ENCODE measurements around the gene CNOT3.
"Not testable (repeated sequence)": the region's sequence is repeated elsewhere in the genome, so short reads cannot be mapped to it uniquely, and the experiment has no call there.

Gene CNOT3

DNA sequence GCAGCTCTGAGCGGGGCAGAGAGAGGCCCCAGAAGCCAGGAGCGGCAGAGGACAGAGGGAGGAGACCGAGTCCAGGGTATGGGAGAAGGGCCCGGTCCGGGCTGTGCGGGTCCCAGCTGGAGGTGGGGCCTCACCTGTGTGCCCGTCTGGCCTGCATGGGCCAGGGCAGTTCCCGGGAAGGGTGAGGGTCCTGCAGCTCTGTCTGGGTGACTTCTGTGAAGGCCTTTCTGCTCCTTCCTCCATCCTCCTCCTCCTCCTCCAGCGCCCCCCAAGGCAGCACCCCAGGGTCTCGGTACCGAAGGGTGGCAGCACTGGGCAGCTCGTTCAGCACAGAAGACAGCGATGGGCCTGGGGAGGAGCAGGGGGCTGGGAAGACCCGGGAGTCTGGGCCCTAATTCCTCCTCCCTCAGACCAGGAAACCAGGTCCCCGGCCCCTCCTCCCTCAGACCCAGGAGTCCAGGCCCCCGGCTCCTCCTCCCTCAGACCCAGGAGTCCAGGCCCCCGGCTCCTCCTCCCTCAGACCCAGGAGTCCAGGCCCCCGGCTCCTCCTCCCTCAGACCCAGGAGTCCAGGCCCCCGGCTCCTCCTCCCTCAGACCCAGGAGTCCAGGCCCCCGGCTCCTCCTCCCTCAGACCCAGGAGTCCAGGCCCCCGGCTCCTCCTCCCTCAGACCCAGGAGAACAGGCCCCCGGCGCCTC lies 34.3 kb downstream of the CNOT3 start:
- not testable (repeated sequence) for DNase-seq (ENCODE audit: low read depth)

DNA sequence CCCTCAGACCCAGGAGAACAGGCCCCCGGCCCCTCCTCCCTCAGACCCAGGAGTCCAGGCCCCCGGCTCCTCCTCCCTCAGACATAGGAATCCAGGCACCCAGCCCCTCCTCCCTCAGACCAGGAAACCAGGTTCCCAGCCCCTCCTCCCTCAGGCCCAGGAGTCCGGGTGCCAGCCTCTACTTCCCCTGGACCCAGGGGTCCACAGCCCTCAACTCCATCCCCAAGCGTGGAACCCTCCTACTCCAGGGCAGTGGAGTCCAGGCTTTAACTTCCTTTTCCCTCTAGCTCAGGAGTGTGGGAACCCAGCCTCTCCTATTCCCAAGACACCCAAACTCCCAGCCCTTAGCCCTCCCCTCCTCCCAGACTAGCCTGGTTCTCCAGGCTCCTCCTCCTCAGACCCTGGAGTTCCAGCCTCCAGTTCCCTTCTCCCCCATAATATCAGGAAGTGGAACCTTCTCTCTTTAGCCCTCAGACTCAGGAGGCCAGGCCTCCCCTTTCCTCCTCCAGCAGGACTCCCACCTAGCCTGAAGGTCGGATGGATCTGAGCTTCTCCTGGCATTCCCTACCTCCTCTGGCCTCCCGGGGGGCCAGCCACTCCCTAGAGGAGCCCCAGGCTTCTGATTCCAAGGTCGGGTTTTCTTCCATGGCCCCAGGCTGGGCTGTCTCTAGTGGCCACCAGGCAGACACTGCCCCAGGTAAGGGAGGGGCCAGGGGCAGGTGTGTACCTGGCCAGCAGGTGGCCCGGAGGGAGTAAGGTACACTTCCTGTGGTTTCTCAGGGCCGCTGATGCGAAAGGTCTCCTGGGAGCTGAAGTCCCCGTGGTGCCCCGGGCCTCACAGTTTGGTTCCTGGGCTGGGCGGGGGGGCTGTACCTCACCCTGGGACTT lies 35.2 kb downstream of the CNOT3 start, which contains the start of gene TMC4:
Gene TMC4 (minus strand): TSS at position 690 of the 888 bp plus-strand sequence. CDS start 43 bp downstream, at position 647.
- no peak for DNase-seq (ENCODE audit: low read depth)

DNA sequence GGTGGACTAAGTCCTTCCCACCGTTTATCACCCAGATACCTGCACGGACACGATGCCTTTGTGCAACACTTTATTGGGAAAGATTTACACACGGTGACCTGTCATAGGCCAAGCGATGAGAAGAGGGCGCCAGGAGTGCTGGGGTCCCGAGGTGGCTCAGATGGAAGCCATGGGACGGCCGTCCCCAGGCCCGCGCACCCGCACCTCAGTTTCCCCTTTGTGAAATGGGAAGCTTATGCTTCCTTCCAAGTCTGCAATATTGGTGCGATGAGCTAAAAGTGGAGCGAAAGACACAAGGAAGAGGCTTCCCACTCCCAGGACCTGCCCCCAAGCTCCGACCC lies 35.8 kb downstream of the CNOT3 start:
- DNase-seq (ENCODE audit: low read depth), result no peak

DNA sequence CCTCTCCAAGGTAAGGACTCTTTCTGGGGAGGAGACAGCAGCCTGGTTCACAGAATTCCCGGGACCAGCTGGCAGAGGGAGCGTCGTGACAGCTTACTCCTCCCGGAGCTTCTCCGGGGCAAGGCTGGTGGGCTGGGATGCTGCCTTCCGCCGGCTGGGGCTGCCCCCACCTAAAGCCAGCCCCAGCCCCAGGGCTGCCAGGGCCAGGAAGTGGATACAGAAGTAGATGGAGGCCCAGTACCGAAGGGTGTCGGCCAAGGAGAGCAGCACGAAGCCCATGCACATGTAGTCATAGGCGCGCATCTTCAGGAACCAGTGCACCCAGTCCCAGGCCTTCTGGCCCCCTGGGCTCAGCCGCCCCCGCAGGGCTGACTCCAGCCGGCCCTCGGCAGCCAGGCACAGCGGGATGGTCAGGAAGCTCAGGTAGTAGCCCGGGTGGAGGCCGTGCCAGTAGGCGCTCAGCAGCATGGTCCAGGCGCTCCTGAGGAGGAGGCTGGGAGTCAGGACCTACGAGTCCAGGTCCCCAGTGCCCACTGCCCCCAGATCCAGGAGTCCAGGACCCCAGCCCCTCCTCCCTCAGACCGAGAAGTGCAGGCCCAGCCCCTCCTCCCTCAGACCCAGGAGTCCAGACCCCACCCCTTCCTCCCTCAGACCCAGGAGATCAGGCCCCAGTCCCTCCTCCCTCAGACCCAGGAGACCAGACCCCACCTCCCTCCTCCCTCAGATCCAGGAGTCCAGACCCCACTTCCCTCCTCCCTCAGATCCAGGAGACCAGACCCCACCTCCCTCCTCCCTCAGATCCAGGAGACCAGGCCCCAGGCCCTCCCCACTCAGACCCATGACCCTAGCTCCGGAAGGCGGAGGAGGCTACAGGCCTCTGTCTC lies 36.6 kb downstream of the CNOT3 start:
- DNase-seq (ENCODE audit: low read depth), result no peak

DNA sequence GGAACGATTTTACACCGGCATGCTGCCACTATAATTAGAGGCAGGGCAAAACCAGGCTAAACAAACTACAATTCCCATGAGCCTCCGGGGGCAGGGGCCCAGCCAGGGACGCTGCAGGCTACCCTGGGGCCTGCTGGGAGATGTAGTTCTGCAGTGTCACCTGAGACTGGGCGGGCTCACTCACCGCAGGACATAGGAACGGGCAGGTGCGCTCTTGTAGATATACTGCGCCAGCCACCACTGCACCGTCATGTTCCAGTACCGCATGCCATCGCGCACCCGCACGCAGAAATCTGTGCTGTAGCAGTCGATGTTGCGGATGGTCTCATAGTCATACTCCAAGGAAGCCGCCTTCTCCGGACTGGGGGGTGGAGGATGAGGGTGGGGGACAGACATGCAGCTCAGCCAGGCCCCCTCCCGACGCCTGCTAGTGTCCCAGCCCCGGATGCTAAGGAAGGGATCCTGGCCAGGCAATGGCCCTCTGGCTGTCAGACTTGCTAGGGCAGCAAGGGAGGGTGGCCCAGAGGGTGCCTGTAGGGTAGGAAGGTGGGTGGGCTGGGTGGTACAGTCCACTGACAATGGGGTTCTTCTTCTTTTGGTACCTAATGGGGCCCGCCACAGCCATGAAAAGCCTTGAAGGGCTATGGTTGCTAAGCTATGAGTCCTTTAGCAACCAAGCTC lies 41.2 kb downstream of the CNOT3 start:
- DNase-seq (ENCODE audit: low read depth), result no peak

DNA sequence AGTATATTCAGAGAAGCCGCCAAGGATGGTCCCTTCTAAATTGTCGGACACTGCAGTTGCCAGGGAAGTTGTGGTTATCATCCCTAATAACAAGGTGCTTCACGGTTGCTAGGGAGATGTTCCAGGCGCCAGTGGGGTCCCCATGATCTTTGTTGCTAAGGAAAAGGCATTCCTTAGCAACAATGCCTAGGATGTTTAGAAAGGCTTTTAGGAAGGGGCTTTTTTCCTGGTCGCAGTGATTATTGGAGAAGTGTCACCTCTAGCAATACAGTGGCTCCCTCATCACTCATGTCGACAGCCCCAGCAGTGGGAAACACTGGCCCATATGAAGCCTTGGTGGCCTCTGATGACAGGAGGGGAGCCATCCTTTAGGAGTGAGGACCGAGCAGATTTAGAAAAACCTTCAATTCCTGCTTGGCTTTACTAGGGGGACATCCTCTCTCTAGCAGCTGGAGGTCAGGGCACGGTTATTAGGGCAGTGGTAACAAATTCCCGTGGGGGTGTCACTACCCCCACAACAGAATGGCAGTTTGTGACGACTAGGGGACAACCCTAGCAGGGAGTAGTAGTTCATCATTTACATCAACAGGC lies 41.8 kb downstream of the CNOT3 start:
- no peak for DNase-seq (ENCODE audit: low read depth)

DNA sequence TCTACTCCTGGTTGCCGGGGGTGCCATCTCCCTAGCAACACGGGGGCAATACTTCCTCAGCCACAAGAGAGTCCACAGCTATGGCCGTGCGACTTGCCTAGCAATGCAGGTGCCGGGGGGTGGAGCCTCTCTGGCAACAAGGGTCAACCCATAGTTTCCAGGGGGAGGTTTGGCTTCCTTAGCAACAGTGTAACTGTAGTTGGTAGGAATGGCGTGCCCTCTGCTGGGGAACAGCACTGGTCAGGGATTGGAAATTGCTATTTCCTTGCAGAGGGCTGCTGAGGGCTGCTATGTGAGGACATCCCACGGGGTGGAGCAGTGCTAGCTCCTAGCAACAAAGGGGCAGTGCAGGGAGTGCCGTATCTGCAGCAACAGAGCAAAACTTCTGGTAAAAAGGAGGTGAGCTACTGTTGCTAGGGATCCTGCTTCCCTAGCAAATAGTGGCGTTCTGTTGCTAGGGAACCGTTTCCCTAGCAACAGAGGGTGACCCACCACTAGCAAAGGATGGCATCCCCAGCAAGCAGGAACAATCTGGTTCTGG lies 42.4 kb downstream of the CNOT3 start:
- DNase-seq (ENCODE audit: low read depth), result peak; percentile 31

DNA sequence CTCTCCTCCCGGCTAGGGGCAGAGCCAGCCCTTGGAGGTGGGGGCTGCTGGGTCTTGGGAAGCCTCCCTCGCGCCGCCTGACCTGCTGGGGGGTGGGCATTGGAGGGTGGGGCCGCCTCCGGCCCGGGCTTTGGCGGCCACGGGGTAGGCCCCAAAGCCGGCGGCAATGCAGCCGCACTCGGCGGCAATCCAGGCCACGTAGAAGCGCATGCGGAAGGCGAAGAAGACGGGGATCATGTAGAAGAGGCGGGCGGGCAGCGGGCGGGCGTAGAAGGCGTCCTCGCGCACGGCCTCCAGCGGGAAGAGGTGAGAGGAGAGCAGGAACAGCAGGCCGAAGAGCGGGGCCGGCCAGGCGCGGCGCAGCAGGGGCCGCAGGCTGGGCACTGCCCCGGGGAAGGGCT lies 43.1 kb downstream of the CNOT3 start:
- DNase-seq (ENCODE audit: low read depth), result no peak

DNA sequence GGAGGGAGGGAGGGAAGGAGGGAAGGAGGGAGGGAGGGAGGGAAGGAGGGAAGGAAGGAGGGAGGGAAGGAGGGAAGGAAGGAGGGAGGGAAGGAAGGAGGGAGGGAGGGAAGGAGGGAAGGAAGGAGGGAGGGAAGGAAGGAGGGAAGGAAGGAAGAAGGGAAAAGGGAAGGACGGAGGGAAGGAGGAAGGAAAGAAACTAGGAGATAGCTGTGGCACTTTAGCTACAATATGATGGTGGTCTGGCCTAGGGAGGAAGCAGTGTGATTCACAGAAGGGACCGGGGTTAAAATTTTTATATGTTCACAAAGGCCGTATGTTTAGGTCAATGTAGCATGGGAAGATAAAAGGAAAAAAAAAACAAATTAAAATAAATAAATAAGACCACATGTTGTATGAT lies 44.3 kb downstream of the CNOT3 start:
- DNase-seq (ENCODE audit: low read depth), result not testable (repeated sequence)

DNA sequence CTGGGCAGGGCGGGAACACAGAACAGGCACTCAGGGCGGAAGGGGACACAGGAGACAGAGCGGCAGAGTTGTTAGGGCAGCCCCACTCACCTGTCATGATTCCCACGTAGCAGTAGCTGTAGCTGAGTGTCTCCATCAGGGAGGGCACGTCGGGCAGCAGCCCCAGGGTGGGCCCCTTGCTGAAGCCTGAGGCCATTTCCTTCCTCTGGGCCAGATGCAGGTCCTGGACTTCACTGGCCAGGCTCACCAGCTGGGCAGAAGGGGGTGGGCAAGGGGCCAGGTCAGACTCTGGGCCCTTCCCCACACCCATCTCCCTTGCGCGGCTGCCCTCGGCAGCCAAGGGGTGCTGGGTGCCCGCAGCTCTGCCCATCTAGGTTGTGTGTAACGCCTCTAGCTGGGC lies 45.9 kb downstream of the CNOT3 start:
- DNase-seq (ENCODE audit: low read depth), result no peak

DNA sequence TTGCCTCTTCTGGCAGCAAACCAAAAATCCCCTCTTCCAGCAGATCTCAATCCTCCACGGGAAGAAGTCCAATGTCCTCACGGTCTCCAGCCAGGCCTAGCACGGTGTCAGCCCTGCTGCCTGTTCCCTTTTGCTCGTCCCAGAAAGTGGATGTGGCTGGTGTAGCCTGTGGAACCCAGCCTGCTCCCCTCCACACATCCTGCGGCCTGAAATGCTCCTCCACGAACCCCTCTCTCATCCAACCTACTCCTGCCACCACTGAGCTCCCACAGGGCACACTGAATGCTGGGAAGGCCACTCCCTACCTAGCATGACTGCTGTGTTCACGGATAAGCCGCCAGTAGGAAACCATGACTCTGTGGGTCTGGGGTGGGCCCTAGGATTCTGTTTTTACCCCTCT lies 48.8 kb downstream of the CNOT3 start:
- DNase-seq (ENCODE audit: low read depth), result no peak

DNA sequence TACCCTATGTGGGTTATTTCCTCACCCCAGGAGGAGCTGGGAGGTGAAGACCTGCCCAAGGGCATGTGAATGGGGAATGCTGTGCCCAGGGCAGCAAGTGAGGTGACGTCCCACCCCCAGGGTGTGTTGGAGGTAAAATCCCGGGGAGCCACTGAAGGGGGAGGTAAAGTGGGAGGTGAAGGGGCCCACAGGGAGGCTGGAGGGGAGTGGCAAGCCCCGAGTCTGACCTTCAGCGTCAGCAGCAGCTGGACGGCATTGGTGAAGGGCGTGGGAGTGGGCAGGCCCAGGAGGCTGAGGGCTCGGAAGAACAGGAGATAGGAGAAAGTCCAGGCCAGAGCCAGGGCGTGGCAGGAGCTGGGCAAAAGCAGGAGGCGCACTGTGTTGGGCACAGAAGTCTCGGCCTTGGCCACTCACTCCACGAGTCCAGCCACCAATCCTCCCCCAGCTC lies 49.4 kb downstream of the CNOT3 start:
- no peak for DNase-seq (ENCODE audit: low read depth)

DNA sequence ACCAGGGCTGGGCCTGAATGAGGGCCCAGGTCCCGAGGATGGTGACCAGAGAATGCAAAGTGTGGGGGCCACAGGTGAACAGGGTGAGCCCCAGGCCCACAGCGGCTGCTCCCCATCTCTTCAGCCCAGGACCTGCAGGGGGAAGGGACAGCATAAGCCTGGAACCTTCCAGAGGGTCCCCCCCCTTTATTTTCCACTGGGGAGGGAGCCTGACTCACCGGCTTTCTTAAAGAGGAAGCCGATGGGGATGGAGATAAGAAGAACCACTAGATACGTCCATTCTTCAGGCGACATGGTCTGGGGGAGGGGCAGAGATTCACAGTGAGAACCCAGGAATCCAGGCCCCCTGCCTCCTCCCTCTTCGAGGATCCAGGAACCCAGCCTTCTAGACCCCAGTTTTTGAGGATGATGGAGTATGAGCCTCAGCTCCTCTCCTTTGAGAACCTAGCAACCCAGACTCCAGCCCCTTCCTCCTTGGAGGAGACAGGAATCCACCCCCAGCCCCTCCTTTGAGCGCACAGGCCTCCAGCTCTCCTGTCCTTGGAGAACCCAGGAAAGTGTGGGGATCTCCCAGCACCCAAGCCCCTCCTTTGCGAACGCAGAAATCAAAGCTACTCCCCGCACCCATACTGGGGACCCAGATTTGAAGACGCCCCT lies 50.8 kb downstream of the CNOT3 start:
- DNase-seq (ENCODE audit: low read depth), result no peak

DNA sequence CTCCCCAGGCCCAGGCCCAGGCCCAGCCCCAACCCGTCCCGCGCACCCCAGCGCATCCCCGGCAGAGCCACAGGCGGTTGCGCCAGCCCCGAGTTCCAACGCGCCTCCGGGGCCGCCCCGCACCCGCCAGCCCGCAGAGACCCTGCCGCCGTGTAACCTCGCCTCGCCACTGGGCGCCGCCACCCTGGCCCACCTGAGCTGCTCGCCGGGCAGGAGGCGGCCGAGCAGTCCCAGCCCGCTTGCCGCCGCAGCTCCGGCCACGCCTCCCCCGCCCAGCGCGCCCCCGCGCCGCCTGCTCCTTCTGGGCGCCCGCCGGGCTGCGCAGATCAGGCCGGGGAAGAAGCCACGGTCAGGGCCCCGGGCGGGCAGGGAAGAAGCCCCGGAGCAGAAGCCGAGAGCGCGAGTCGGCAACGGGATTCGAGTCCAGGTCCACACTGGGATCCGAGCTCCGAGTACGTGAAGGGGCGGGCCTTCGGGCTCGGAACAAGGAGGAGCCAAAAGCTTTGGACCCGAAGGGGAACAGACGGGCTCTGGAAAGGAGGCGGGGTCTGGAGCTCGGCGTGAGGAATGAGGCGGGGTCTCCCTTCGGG lies 51.7 kb downstream of the CNOT3 start, which contains the start of gene MBOAT7:
Gene MBOAT7 (minus strand): TSS at position 436 of the 590 bp plus-strand sequence. CDS start 1,072 bp downstream, outside the sequence.
- no peak for DNase-seq (ENCODE audit: low read depth)

DNA sequence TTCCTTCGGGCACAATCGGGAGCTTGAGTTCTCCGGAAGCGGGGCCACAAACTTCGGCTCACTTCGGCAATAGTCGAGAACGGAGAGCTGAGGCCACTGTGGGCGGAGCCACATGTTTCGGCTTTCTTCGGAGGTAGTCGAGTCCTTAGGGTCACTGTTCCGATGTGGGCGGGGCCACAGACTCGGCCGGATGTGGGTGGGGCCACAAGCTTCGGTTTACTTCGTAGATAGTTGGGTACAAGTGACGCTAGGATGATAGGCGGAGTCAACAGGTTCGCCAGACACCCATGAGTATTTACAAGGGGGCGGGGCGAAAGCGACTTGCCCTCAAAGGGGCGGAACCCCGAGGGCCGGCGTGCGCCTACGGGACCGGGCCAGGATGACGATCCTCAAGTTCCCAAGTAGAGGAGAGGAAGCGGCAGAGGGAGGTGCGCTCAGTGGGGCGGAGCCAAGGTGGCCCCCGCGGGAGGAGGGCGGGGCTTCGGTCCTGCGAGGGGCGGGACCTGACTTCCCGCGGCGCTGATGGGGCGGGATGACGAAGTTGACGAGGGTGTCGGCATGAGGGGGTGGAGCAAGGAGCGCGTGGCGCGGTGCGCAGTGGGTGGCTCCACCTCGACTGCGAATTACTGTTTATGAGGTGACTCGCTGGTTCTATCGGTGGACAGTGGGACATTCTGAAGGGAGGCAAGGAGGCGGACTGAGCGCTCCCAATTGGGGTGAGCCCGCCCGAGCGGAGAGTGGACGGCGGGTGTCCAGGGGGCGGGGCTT lies 52.4 kb downstream of the CNOT3 start:
- DNase-seq (ENCODE audit: low read depth), result peak; percentile 100

DNA sequence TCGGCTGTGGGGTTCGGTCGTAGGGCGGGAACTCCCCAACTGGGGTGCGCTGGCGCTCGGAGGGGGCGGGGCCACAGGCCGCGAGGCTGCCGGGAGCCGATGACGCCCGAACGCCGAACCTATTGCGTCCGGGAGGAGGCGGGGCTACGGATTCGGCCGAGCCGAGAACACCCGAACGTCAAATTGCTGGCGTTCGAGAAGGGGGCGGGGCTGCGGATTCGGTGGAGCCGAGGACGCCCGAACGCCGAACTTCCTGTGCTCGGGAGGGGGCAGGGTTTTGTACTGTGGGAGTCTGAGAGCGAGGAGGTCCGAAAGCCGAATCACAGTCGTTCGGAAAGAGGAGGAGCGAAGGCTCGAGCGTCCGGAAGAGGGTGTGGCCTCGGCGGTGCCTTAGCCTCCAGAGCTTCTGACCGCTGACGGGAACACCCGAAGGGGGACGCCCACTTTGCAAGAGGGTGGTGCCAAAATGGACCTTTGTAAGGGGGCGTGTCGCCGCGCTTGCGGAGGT lies 53.0 kb downstream of the CNOT3 start:
- peak; percentile 99 for DNase-seq (ENCODE audit: low read depth)

DNA sequence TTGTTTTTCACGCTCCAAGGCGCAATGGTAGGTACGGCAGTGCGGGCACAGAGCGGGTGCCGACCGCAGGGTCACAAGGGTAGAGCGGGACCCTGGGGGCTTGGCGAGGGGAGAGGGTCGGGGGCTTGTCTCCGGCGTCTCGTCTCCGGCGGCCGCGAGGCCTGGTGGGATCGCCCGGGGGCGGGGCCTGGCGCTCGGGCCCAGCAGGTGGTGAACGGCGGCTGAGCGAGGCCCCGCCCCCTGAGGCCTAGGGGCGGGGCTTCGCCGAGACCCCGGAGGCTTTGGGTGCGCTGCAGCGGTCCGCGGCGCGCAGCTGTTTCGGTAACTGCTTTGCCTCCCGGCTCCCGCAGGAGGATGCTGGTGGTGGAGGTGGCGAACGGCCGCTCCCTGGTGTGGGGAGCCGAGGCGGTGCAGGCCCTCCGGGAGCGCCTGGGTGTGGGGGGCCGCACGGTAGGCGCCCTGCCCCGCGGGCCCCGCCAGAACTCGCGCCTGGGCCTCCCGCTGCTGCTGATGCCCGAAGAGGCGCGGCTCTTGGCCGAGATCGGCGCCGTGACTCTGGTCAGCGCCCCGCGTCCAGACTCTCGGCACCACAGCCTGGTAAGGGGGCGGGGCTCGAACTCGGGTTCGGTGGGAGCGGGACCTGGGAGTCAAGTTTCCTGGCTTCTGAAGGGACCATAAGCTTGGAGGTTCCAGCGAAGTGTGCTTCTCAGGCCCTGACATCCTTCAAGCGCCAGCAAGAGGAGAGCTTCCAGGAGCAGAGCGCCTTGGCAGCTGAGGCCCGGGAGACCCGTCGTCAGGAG lies 53.6 kb downstream of the CNOT3 start, which contains the start of gene TSEN34:
Gene TSEN34 (plus strand): TSS at position 298 of the 800 bp plus-strand sequence. CDS start 57 bp downstream, at position 355.
- peak; percentile 36 for DNase-seq (ENCODE audit: low read depth)
